K562 (cell line): Measurements from ENCODE around the gene FAM78B. TPM values are rescaled to one million over a fixed set of nuclear protein-coding genes. Genes with fewer than 3 reads are reported as not detected.

Experiments used
- ATAC-seq: fragments of 200-7000 bp; cut with Tn5 transposase; 3 replicates; pipeline ENCODE4 v1.9.1; 2020; ENCODE audit warnings: moderate library complexity
- BruUV-seq: library from RNA; stranded (reverse); fragments of 400-500 nt; replicated peaks from 2 replicates; lab custom pipeline; 2021; lab: Mats Ljungman, UMichigan
- CTCF ChIA-PET: fragments of 300-600 bp; formaldehyde crosslinking; extraction: SDS; loops from one replicate; lab custom pipeline; 2021; ENCODE audit warnings: low intra/inter-chr PET ratio; lab: Yijun Ruan, JAX
- POLR2A ChIA-PET: fragments of 300-600, 350-650 bp; sonication (Branson Sonifier 250); formaldehyde crosslinking; extraction: SDS; loops from one replicate; lab custom pipeline; 2021; ENCODE audit warnings: antibody characterized with exemption, inconsistent platforms; lab: Yijun Ruan, JAX
- DNase-seq, 4 experiments: peaks; one replicate each; pipeline versions ENCODE4 v3.0.0 to v3.0.0-alpha.2; 2011 to 2018; ENCODE audit warnings: low spot score in 3 of 4, mixed read lengths in 3 of 4; ENCODE audit errors: extremely low read depth in 1 of 4
- FAIRE-seq: peaks from 2 replicates; lab custom pipeline; 2011; peaks lifted over from hg19 to GRCh38; lab: Jason Lieb, UNC
- H2AFZ ChIP-seq: 2 replicates; pipeline ENCODE4 v1.6.0; 2011; ENCODE audit warnings: low read depth, low read length, control low read depth, inconsistent platforms
- H3K27ac ChIP-seq: fragments of 200-600 bp; 3 replicates; pipeline ENCODE4 v1.8.0; 2011; ENCODE audit warnings: low read depth, mild to moderate bottlenecking, control low read depth, inconsistent platforms, low read length, moderate library complexity, mixed read lengths; ENCODE audit errors: extremely low read depth
- H3K27me3 ChIP-seq, 2 experiments: fragments of 300-600 bp in 1 of 2; 2 replicates in 1 of 2; 3 replicates in 1 of 2; pipeline versions ENCODE4 v1.6.0 to v1.8.0; 2011; ENCODE audit warnings: inconsistent platforms in 2 of 2, low read length in 2 of 2, mild to moderate bottlenecking in 1 of 2, mixed read lengths in 1 of 2, moderate library complexity in 1 of 2; ENCODE audit not compliant: control insufficient read depth in 2 of 2, insufficient read depth in 2 of 2
- H3K36me3 ChIP-seq: fragments of 300-600 bp; 3 replicates; pipeline ENCODE4 v1.8.0; 2011; ENCODE audit warnings: mild to moderate bottlenecking, low read length, inconsistent platforms; ENCODE audit not compliant: control insufficient read depth, insufficient read depth
- H3K4me1 ChIP-seq, 2 experiments: fragments of 200-600 bp in 1 of 2; replicated peaks in 1 of 2; 2 replicates in 1 of 2; 3 replicates in 1 of 2; pipeline versions ENCODE4 v1.5.1 to v1.8.0; 2011; ENCODE audit warnings: inconsistent platforms in 2 of 2, low read length in 2 of 2, mild to moderate bottlenecking in 1 of 2, mixed read lengths in 1 of 2, moderate library complexity in 1 of 2; ENCODE audit not compliant: control insufficient read depth in 2 of 2, insufficient read depth in 2 of 2
- H3K4me2 ChIP-seq: 2 replicates; pipeline ENCODE4 v1.6.1; 2011; ENCODE audit warnings: low read length, control low read depth, inconsistent platforms, mixed read lengths; ENCODE audit not compliant: insufficient read depth
- H3K4me3 ChIP-seq: fragments of 200-600 bp; sonication (generic), shearing (Covaris generic); 2 replicates; pipeline ENCODE4 v1.5.1; 2016; ENCODE audit warnings: control low read depth, inconsistent platforms
- H3K79me2 ChIP-seq: fragments of 200-600 bp; 3 replicates; pipeline ENCODE4 v1.8.0; 2011; ENCODE audit warnings: low read length, inconsistent platforms; ENCODE audit not compliant: control insufficient read depth, insufficient read depth
- H3K9ac ChIP-seq, 2 experiments: 2 replicates each; pipeline versions ENCODE4 v1.6.0 to v1.6.1; 2011; ENCODE audit warnings: low read depth in 2 of 2, low read length in 2 of 2, control low read depth in 1 of 2, inconsistent platforms in 1 of 2, mild to moderate bottlenecking in 1 of 2, mixed read lengths in 1 of 2; ENCODE audit not compliant: insufficient read depth in 1 of 2
- H3K9me1 ChIP-seq: one replicate; pipeline ENCODE4 v1.6.0; 2011; ENCODE audit warnings: inconsistent platforms, mild to moderate bottlenecking, low read length, moderate library complexity; ENCODE audit not compliant: control insufficient read depth, insufficient read depth
- H3K9me3 ChIP-seq: replicated peaks from 2 replicates; pipeline ENCODE4 v1.5.1; 2011; ENCODE audit warnings: low read depth, low read length, inconsistent platforms; ENCODE audit not compliant: control insufficient read depth, insufficient read depth
- H4K20me1 ChIP-seq: replicated peaks from 2 replicates; pipeline ENCODE4 v1.6.1; 2011; ENCODE audit warnings: low read length, inconsistent platforms, mixed read lengths; ENCODE audit not compliant: control insufficient read depth, insufficient read depth
- ATF1 ChIP-seq, 2 experiments: fragments of 450-650 bp in 1 of 2; IDR thresholded peaks; 2 replicates each; pipeline ENCODE4 v1.6.1; 2016; ENCODE audit warnings: missing compliant biosample characterization in 1 of 2, missing genetic modification characterization in 1 of 2
- BHLHE40 ChIP-seq: IDR thresholded peaks from 2 replicates; pipeline ENCODE4 v1.6.1; 2011; ENCODE audit warnings: low read length, improper control_type of control experiment
- CBFA2T3 ChIP-seq: fragments of 450-650 bp; IDR thresholded peaks from 2 replicates; pipeline ENCODE4 v1.6.1; 2017
- HMGN3 ChIP-seq: IDR thresholded peaks from 2 replicates; pipeline ENCODE4 v1.6.1; 2011; ENCODE audit warnings: borderline replicate concordance, low read depth, mild to moderate bottlenecking, mixed read lengths, low read length; ENCODE audit not compliant: insufficient read length; ENCODE audit errors: extremely low read depth
- KLF1 ChIP-seq: fragments of 450-650 bp; IDR thresholded peaks from 2 replicates; pipeline ENCODE4 v1.6.1; 2016; ENCODE audit warnings: missing genetic modification characterization, missing compliant biosample characterization
- NR1H2 ChIP-seq: sonication (generic); formaldehyde crosslinking; IDR thresholded peaks from 2 replicates; pipeline ENCODE4 v1.4.0; 2020; ENCODE audit warnings: mild to moderate bottlenecking, missing genetic modification reagents
- NR2C2 ChIP-seq, 2 experiments: fragments of 200-800 bp in 1 of 2; sonication (Bioruptor generic) in 1 of 2; sonication (generic) in 1 of 2; formaldehyde crosslinking in 1 of 2; IDR thresholded peaks; 2 replicates each; pipeline versions ENCODE4 v1.6.1 to v1.8.0; 2016 to 2022; ENCODE audit warnings: mild to moderate bottlenecking in 1 of 2, missing compliant biosample characterization in 1 of 2, missing genetic modification characterization in 1 of 2, missing genetic modification reagents in 1 of 2
- POLR2A ChIP-seq: fragments of 450-650 bp; conservative IDR thresholded peaks from 2 replicates; pipeline ENCODE4 v1.6.1; 2016
- RAD51 ChIP-seq: fragments of 450-650 bp; IDR thresholded peaks from 2 replicates; pipeline ENCODE4 v1.7.1; 2016; ENCODE audit warnings: low read depth, mild to moderate bottlenecking, borderline replicate concordance
- RBM25 ChIP-seq: fragments of 200-400 bp; formaldehyde crosslinking; IDR thresholded peaks from 2 replicates; pipeline ENCODE4 v1.6.1; 2018; ENCODE audit warnings: low read length, low read depth, moderate library complexity; ENCODE audit not compliant: severe bottlenecking
- TBP ChIP-seq: optimal IDR thresholded peaks from 2 replicates; pipeline ENCODE3; 2011; ENCODE audit warnings: low read depth, low read length, improper control_type of control experiment
- ZBED1 ChIP-seq: IDR thresholded peaks from 2 replicates; pipeline ENCODE4 v1.6.1; 2014
- ZNF143 ChIP-seq: sonication (generic); formaldehyde crosslinking; IDR thresholded peaks from 2 replicates; pipeline ENCODE4 v1.9.0; 2022; ENCODE audit warnings: mild to moderate bottlenecking, missing genetic modification reagents
- ZNF75A ChIP-seq: fragments of 450-650 bp; formaldehyde crosslinking; IDR thresholded peaks from 2 replicates; pipeline ENCODE4 v1.4.0; 2020; ENCODE audit warnings: mild to moderate bottlenecking
- WGBS: fragments of 100-300 bp; shearing (Covaris generic); methylation state at CpG from one replicate; pipeline ENCODE4 v1.1.6; 2016; ENCODE audit warnings: low coverage, mixed read lengths; ENCODE audit not compliant: insufficient coverage; ENCODE audit errors: missing lambda C conversion rate; 5-methylcytosine and 5-hydroxymethylcytosine counted together
- in situ Hi-C: fragments of 300-500 bp; cut with MboI; formaldehyde crosslinking; loops from 4 replicates; pipeline ENCODE4 v1.15.0; 2018; ENCODE audit warnings: inconsistent platforms, mixed read lengths
- intact Hi-C: fragments of 100-400 bp; cut with micrococcal nuclease; formaldehyde crosslinking; loops from 2 replicates; pipeline ENCODE4 v1.14.2; 2022
- polyA plus RNA-seq, 8 experiments: library from polyadenylated mRNA; depleted of rRNA in 4 of 8; stranded (reverse) in 5 of 8; unstranded in 3 of 8; fragments of >200 nt; fragmentation: Nextera tagmentation in 2 of 8; fragmentation: Illumina TruSeq in 1 of 8; extraction: Ambion mirVana in 2 of 8; extraction: Trizol in 1 of 8; gene quantifications; 2 replicates each; pipeline versions ENCODE4 v1.2.1 to v1.2.3, GENCODE V29; 2011 to 2014; ENCODE audit warnings: inconsistent platforms in 1 of 8, missing spikeins in 1 of 8
- total RNA-seq, 7 experiments: library from RNA; depleted of rRNA in 6 of 7; stranded (reverse); fragments of >200 nt in 6 of 7; fragmentation: Illumina TruSeq in 2 of 7; extraction: Trizol in 2 of 7; gene quantifications; 2 replicates each; pipeline versions ENCODE4 v1.2.1 to v1.2.3, GENCODE V29; 2011 to 2021; ENCODE audit warnings: low replicate concordance in 1 of 7
- TF ChIP-seq, protein P1 (sequence below), 2 experiments: fragments of 450-650 bp in 1 of 2; sonication (generic) in 1 of 2; formaldehyde crosslinking in 1 of 2; IDR thresholded peaks; 2 replicates each; pipeline versions ENCODE4 v1.7.1 to v1.9.0; 2016 to 2022; ENCODE audit warnings: inconsistent platforms in 1 of 2, mild to moderate bottlenecking in 1 of 2, missing genetic modification reagents in 1 of 2

The FAM78B gene
- total and polyA plus RNA-seq, 9 of the 15 experiments (the other 6 are each of a cell fraction or from before 2014, with no cell fraction given): 0.04 to 0.43 (median 0.29) TPM; not detected in 1

DNA sequence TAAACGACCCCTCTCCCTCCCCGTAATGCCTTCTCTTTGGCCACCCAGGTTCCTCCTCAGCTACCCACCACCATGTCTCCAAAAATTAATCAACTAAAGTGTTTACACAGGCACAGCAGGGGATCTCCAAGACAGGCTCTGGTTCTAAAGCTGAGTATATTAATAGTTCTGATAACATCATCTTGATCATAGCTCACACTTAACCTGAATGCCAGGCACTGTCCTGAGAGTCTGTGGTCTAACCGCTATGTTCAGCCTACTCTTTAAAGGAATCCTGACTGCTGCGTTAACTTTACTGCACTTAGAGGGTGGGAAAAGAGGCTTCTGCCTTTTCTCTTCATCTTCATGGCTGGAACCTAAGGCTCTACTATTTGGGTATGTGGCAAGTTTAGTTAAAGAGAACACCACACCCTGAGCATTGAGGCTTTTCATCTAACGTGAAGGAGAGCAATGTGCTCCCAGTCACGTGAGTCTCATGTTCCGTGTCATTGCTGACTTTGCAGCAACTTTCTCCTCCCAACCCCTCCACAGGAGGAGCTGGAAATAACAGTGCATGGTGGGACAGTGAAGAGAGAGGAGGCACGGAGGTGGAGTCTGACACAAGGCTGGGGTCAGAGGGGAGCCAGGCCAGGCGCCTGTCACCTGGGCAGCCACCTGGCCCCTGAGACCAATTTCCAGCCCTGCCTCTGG lies 86.4 kb downstream of the FAM78B start:
- under 1% methylated on average over 9 of the region's 9 CpGs for WGBS
- POLR2A ChIA-PET: no interaction called here
- H3K4me1 ChIP-seq: no peaks in the 10 kb centered on the region
- peak; percentile 62 for TF ChIP-seq BHLHE40
- TF ChIP-seq ATF1 (CRISPR knock-in tag; IDR thresholded peaks at IDR 0.05): no peak
- no peak for TF ChIP-seq ATF1 (tag; IDR thresholded peaks at IDR 0.05)
- no peak for TF ChIP-seq NR2C2 (CRISPR knock-in tag; IDR thresholded peaks at IDR 0.05)
- TF ChIP-seq NR2C2 (tag; IDR thresholded peaks at IDR 0.05): no peak
- TF ChIP-seq POLR2A: no peak
- no peak for TF ChIP-seq HMGN3
- TF ChIP-seq RBM25: no peak
- TF ChIP-seq RAD51: peak; percentile 9; the same call in 1 of the 2 replicates
- no peak for TF ChIP-seq ZNF143 (CRISPR knock-in tag)
- TF ChIP-seq NR1H2: no peak
- TF ChIP-seq CBFA2T3: no peak
- TF ChIP-seq ZBED1: no peak
- no peak for TF ChIP-seq ZNF75A (CRISPR knock-in tag)
- TF ChIP-seq, protein P1, sequence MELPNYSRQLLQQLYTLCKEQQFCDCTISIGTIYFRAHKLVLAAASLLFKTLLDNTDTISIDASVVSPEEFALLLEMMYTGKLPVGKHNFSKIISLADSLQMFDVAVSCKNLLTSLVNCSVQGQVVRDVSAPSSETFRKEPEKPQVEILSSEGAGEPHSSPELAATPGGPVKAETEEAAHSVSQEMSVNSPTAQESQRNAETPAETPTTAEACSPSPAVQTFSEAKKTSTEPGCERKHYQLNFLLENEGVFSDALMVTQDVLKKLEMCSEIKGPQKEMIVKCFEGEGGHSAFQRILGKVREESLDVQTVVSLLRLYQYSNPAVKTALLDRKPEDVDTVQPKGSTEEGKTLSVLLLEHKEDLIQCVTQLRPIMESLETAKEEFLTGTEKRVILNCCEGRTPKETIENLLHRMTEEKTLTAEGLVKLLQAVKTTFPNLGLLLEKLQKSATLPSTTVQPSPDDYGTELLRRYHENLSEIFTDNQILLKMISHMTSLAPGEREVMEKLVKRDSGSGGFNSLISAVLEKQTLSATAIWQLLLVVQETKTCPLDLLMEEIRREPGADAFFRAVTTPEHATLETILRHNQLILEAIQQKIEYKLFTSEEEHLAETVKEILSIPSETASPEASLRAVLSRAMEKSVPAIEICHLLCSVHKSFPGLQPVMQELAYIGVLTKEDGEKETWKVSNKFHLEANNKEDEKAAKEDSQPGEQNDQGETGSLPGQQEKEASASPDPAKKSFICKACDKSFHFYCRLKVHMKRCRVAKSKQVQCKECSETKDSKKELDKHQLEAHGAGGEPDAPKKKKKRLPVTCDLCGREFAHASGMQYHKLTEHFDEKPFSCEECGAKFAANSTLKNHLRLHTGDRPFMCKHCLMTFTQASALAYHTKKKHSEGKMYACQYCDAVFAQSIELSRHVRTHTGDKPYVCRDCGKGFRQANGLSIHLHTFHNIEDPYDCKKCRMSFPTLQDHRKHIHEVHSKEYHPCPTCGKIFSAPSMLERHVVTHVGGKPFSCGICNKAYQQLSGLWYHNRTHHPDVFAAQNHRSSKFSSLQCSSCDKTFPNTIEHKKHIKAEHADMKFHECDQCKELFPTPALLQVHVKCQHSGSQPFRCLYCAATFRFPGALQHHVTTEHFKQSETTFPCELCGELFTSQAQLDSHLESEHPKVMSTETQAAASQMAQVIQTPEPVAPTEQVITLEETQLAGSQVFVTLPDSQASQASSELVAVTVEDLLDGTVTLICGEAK (IDR thresholded peaks at IDR 0.05): no peak
- TF ChIP-seq, protein P1 (CRISPR knock-in tag; IDR thresholded peaks at IDR 0.05): no peak
- no peak for TF ChIP-seq TBP
- no peak for TF ChIP-seq KLF1 (tag)

More for the DNA sequence above, 86.4 kb downstream of the FAM78B start:
- H3K9ac ChIP-seq: no peak overlapping the region
- no peak overlapping the region for H2AFZ ChIP-seq
- CTCF ChIA-PET: no interaction called here
- intact Hi-C loops: no loop called here
- H3K9me1 ChIP-seq: no peaks in the 10 kb centered on the region
- H3K79me2 ChIP-seq: no peaks in the 10 kb centered on the region
- H3K4me3 ChIP-seq: no peak overlapping the region
- no peaks in the 10 kb centered on the region for H3K9me3 ChIP-seq
- no peak for DNase-seq
- no peaks in the 10 kb centered on the region; a peak in 1 of 5 replicates for H3K27me3 ChIP-seq
- no peak overlapping the region for H3K4me2 ChIP-seq
- no peak for FAIRE-seq
- peak; percentile 42; the same call in 1 of the 3 replicates for ATAC-seq
- no peak overlapping the region for H3K27ac ChIP-seq
- no TSS peak for BruUV-seq
- 0 out of 2 replicates have a peak, but pooled peaks cover 3% of the 10 kb centered on the region for H4K20me1 ChIP-seq
- in situ Hi-C loops: no loop called here
- H3K36me3 ChIP-seq: no peaks in the 10 kb centered on the region
